GM23338 (cell line): ENCODE measurements around the gene ACSM2B. TPM values are rescaled to one million over a fixed set of nuclear protein-coding genes. Genes with fewer than 3 reads are reported as not detected.
"Not testable (repeated sequence)": the region's sequence is repeated elsewhere in the genome, so short reads cannot be mapped to it uniquely, and the experiment has no call there.

Experiments
- ATAC-seq: fragments of 200-7000 bp; cut with Tn5 transposase; 3 replicates; pipeline ENCODE4 v1.9.1; 2020
- DNase-seq: peaks from one replicate; pipeline ENCODE4 v3.0.0-alpha.2; 2015; ENCODE audit warnings: low spot score
- H2AFZ ChIP-seq: fragments of 200-600 bp; sonication (generic); 2 replicates; pipeline ENCODE4 v1.8.0; 2016; ENCODE audit warnings: antibody characterized with exemption, mild to moderate bottlenecking, moderate library complexity
- H3F3A ChIP-seq: fragments of 200-600 bp; sonication (generic); replicated peaks from 2 replicates; pipeline ENCODE4 v1.8.0; 2017; ENCODE audit warnings: antibody characterized with exemption, mixed run types, low read depth
- H3K27ac ChIP-seq: fragments of 200-600 bp; sonication (generic); 2 replicates; pipeline ENCODE4 v1.6.1; 2016; ENCODE audit warnings: low read depth
- H3K27me3 ChIP-seq: fragments of 200-600 bp; sonication (generic); 2 replicates; pipeline ENCODE4 v1.8.0; 2016; ENCODE audit warnings: mild to moderate bottlenecking, mixed run types, moderate library complexity; ENCODE audit not compliant: insufficient read depth
- H3K36me3 ChIP-seq: fragments of 200-600 bp; sonication (generic); 2 replicates; pipeline ENCODE4 v1.8.0; 2016; ENCODE audit warnings: mild to moderate bottlenecking; ENCODE audit not compliant: insufficient read depth
- H3K4me1 ChIP-seq: fragments of 200-600 bp; sonication (generic); 2 replicates; pipeline ENCODE4 v1.8.0; 2016; ENCODE audit warnings: mild to moderate bottlenecking, moderate library complexity; ENCODE audit not compliant: insufficient read depth
- H3K4me2 ChIP-seq: fragments of 200-600 bp; sonication (generic); 2 replicates; pipeline ENCODE4 v1.7.1; 2017; ENCODE audit warnings: mixed run types
- H3K4me3 ChIP-seq: fragments of 200-600 bp; sonication (generic); 2 replicates; pipeline ENCODE4 v1.6.1; 2016; ENCODE audit warnings: mixed run types
- H3K79me2 ChIP-seq: fragments of 200-600 bp; sonication (generic); replicated peaks from 2 replicates; pipeline ENCODE4 v1.8.0; 2017; ENCODE audit warnings: mild to moderate bottlenecking; ENCODE audit not compliant: insufficient read depth
- H3K9me2 ChIP-seq: fragments of 200-600 bp; sonication (generic); 2 replicates; pipeline ENCODE4 v1.8.0; 2017; ENCODE audit not compliant: insufficient read depth
- H4K20me1 ChIP-seq: fragments of 200-600 bp; sonication (generic); replicated peaks from 2 replicates; pipeline ENCODE4 v1.8.0; 2017; ENCODE audit warnings: mild to moderate bottlenecking; ENCODE audit not compliant: insufficient read depth
- H3K27ac Mint-ChIP-seq: 2 replicates; pipeline ENCODE4 v1.8.0; 2020; ENCODE audit warnings: inconsistent platforms, mild to moderate bottlenecking, moderate library complexity, mixed read lengths
- H3K27me3 Mint-ChIP-seq: 3 replicates; pipeline ENCODE4 v1.8.0; 2022; ENCODE audit warnings: low read depth, mild to moderate bottlenecking, moderate library complexity, mixed read lengths, inconsistent platforms; ENCODE audit not compliant: insufficient read depth, poor library complexity
- H3K36me3 Mint-ChIP-seq: 3 replicates; pipeline ENCODE4 v1.8.0; 2021; ENCODE audit warnings: low read depth, mild to moderate bottlenecking, inconsistent platforms, moderate library complexity, mixed read lengths
- H3K4me1 Mint-ChIP-seq: 3 replicates; pipeline ENCODE4 v1.8.0; 2020; ENCODE audit warnings: mild to moderate bottlenecking, inconsistent platforms, mixed read lengths
- H3K4me3 Mint-ChIP-seq: 3 replicates; pipeline ENCODE4 v1.8.0; 2021; ENCODE audit warnings: moderate library complexity, mild to moderate bottlenecking, inconsistent platforms, mixed read lengths
- H3K9me3 Mint-ChIP-seq: 3 replicates; pipeline ENCODE4 v1.8.0; 2020; ENCODE audit warnings: moderate library complexity, mild to moderate bottlenecking, inconsistent platforms, mixed read lengths
- CTCF ChIP-seq, 2 experiments: fragments of 200-600 bp in 1 of 2; sonication (generic) in 1 of 2; conservative IDR thresholded peaks; 2 replicates each; pipeline versions ENCODE4 v1.5.1 to v1.6.1; 2016 to 2017; ENCODE audit warnings: antibody characterized with exemption in 2 of 2, low read depth in 2 of 2, mild to moderate bottlenecking in 2 of 2, moderate library complexity in 1 of 2
- ETS1 ChIP-seq: IDR thresholded peaks from 2 replicates; pipeline ENCODE4 v1.6.1; 2016; ENCODE audit warnings: antibody characterized with exemption
- EZH2phosphoT487 ChIP-seq: fragments of 200-600 bp; sonication (generic); IDR thresholded peaks from one replicate; pipeline ENCODE4 v1.8.1; 2018; ENCODE audit warnings: antibody characterized with exemption; ENCODE audit not compliant: unreplicated experiment
- JUNB ChIP-seq: IDR thresholded peaks from one replicate; pipeline ENCODE4 v1.6.1; 2016; ENCODE audit warnings: antibody characterized with exemption; ENCODE audit not compliant: unreplicated experiment
- NANOG ChIP-seq: IDR thresholded peaks from 2 replicates; pipeline ENCODE4 v1.6.1; 2016; ENCODE audit warnings: antibody characterized with exemption, borderline replicate concordance
- POLR2AphosphoS5 ChIP-seq: IDR thresholded peaks from 2 replicates; pipeline ENCODE4 v1.6.1; 2016; ENCODE audit warnings: antibody characterized with exemption, low read depth
- REST ChIP-seq: IDR thresholded peaks from one replicate; pipeline ENCODE4 v1.6.1; 2018; ENCODE audit warnings: antibody characterized with exemption; ENCODE audit not compliant: unreplicated experiment
- ZNF331 ChIP-seq: fragments of 250-450 bp; sonication (Bioruptor Pico); IDR thresholded peaks from 2 replicates; pipeline ENCODE4 v1.5.0; 2020; ENCODE audit warnings: low read depth, mild to moderate bottlenecking, moderate library complexity
- polyA plus RNA-seq: library from polyadenylated mRNA; unstranded; fragments of >200 nt; fragmentation: Nextera tagmentation; extraction: Ambion mirVana; gene quantifications from 2 replicates; pipeline ENCODE4 v1.2.1, GENCODE V29; 2016
- total RNA-seq: library from RNA; depleted of rRNA; stranded (reverse); fragments of >200 nt; shearing (Covaris generic); gene quantifications from 2 replicates; pipeline ENCODE4 v1.2.3, GENCODE V29; 2014

The ACSM2B gene
- total and polyA plus RNA-seq, 2 experiments from 2014 or later: not detected

GRCh38 chr16:20510323-20510722, 65.8 kb downstream of the ACSM2B start (continued):
- no peak for TF ChIP-seq REST

GRCh38 chr16:20507280-20507679, 68.9 kb downstream of the ACSM2B start:
- no peak overlapping the region for H3K27ac Mint-ChIP-seq
- H3K79me2 ChIP-seq: no peaks in the 10 kb centered on the region
- H4K20me1 ChIP-seq: no peaks in the 10 kb centered on the region
- ATAC-seq (no peak), DNase-seq (no peak)
- H3K9me2 ChIP-seq: no peaks in the 10 kb centered on the region; the same call in 1 of the 2 replicates
- H3K27me3 ChIP-seq: no peaks in the 10 kb centered on the region
- peaks cover 69% of the 10 kb centered on the region for H3K9me3 Mint-ChIP-seq
- H2AFZ ChIP-seq: no peak overlapping the region
- H3K4me2 ChIP-seq: no peak overlapping the region
- H3K4me1 ChIP-seq: no peaks in the 10 kb centered on the region
- no peak overlapping the region for H3K27ac ChIP-seq
- peaks cover 2% of the 10 kb centered on the region for H3K27me3 Mint-ChIP-seq
- no peaks in the 10 kb centered on the region for H3F3A ChIP-seq
- H3K4me3 ChIP-seq: no peak overlapping the region
- peaks cover 12% of the 10 kb centered on the region; the same call in 2 of the 3 replicates for H3K36me3 Mint-ChIP-seq
- TF ChIP-seq JUNB: no peak
- TF ChIP-seq NANOG: no peak
- H3K4me1 Mint-ChIP-seq: no peaks in the 10 kb centered on the region
- no peak overlapping the region for H3K4me3 Mint-ChIP-seq
- H3K36me3 ChIP-seq: no peaks in the 10 kb centered on the region

- H3K4me3 Mint-ChIP-seq: no peak overlapping the region
- Histone ChIP-seq H3K4me1 (no peaks in the 10 kb centered on the region), H4K20me1 (no peaks in the 10 kb centered on the region), H3F3A (no peaks in the 10 kb centered on the region), H3K27me3 (no peaks in the 10 kb centered on the region), H3K36me3 (no peaks in the 10 kb centered on the region), H3K4me2 (no peak overlapping the region), H3K4me3 (no peak overlapping the region), H3K9me2 (peaks cover 4% of the 10 kb centered on the region; the same call in 1 of the 2 replicates), H3K27ac (no peak overlapping the region), H3K79me2 (no peaks in the 10 kb centered on the region), H2AFZ (no peak overlapping the region)
- H3K27me3 Mint-ChIP-seq: no peaks in the 10 kb centered on the region
- no peak for ATAC-seq
- H3K36me3 Mint-ChIP-seq: peaks cover 12% of the 10 kb centered on the region; the same call in 2 of the 3 replicates
- H3K27ac Mint-ChIP-seq: no peak overlapping the region
- TF ChIP-seq REST: no peak
- no peak for TF ChIP-seq EZH2phosphoT487
- TF ChIP-seq POLR2AphosphoS5: no peak
- TF ChIP-seq ZNF331 (CRISPR knock-in tag): no peak
- TF ChIP-seq ETS1: no peak
- TF ChIP-seq CTCF (conservative IDR thresholded peaks at IDR 0.05; ENCODE audit: low read depth in 2 of 2): no peak
- DNase-seq: no peak
- peaks cover 65% of the 10 kb centered on the region for H3K9me3 Mint-ChIP-seq
- H3K4me1 Mint-ChIP-seq: no peaks in the 10 kb centered on the region
Measured at GRCh38 chr16:20504418-20504817, 71.7 kb downstream of the ACSM2B start.

GRCh38 chr16:20491448-20491847, 84.7 kb downstream of the ACSM2B start:
- H3K27ac ChIP-seq, H3K4me3 Mint-ChIP-seq, H3K79me2 ChIP-seq, H3K9me2 ChIP-seq, DNase-seq, H3K9me3 Mint-ChIP-seq, H3K27me3 Mint-ChIP-seq, H3K4me1 ChIP-seq, H3K27ac Mint-ChIP-seq, H3K27me3 ChIP-seq, H2AFZ ChIP-seq, H4K20me1 ChIP-seq, ATAC-seq, H3K36me3 Mint-ChIP-seq, H3F3A ChIP-seq, H3K4me2 ChIP-seq, H3K36me3 ChIP-seq, H3K4me3 ChIP-seq, H3K4me1 Mint-ChIP-seq: not testable (repeated sequence)
